GM18870 (cell line): ENCODE data around the gene NDUFB1.

Experiments used
- ATAC-seq: cut with Tn5 transposase; IDR thresholded peaks from one replicate; pipeline ENCODE4 v1.9.1; 2021; ENCODE audit warnings: moderate library complexity; ENCODE audit not compliant: unreplicated experiment

NDUFB1 gene

GRCh38 chr14:92121670-92122350, at the start of gene NDUFB1, which contains the start of gene CPSF2:
TSS of gene NDUFB1 (minus strand) at chr14:92121706. CDS start at chr14:92117637, 4,069 bp downstream.
TSS of gene CPSF2 (plus strand) at chr14:92121969. CDS start at chr14:92130985, 9,016 bp downstream.
- peak; percentile 70 for ATAC-seq

GRCh38 chr14:92164958-92165357, 43.5 kb upstream of the NDUFB1 start:
- ATAC-seq: no peak

- ATAC-seq: no peak
Measured at GRCh38 chr14:92161521-92161920, 40.0 kb upstream of the NDUFB1 start.

- ATAC-seq: no peak
Measured at GRCh38 chr14:92160619-92161018, 39.1 kb upstream of the NDUFB1 start.

- no peak for ATAC-seq
Measured at GRCh38 chr14:92154283-92154942, 32.9 kb upstream of the NDUFB1 start.

GRCh38 chr14:92153581-92153980, 32.1 kb upstream of the NDUFB1 start:
- ATAC-seq: no peak

GRCh38 chr14:92144708-92145107, 23.2 kb upstream of the NDUFB1 start:
- no peak for ATAC-seq

GRCh38 chr14:92143962-92144361, 22.5 kb upstream of the NDUFB1 start:
- no peak for ATAC-seq

GRCh38 chr14:92143309-92143708, 21.8 kb upstream of the NDUFB1 start:
- ATAC-seq: no peak

- no peak for ATAC-seq
Measured at GRCh38 chr14:92135269-92135668, 13.8 kb upstream of the NDUFB1 start.

- no peak for ATAC-seq
Measured at GRCh38 chr14:92134456-92134855, 12.9 kb upstream of the NDUFB1 start.

GRCh38 chr14:92122761-92123160, 1.3 kb upstream of the NDUFB1 start:
- ATAC-seq: no peak

- no peak for ATAC-seq
Measured at GRCh38 chr14:92122351-92122677, 808 bp upstream of the NDUFB1 start.

- ATAC-seq: no peak
Measured at GRCh38 chr14:92121207-92121669, 268 bp downstream of the NDUFB1 start.

- ATAC-seq: no peak
Measured at GRCh38 chr14:92109490-92109889, 12.0 kb downstream of the NDUFB1 start.

GRCh38 chr14:92108345-92109254, 12.9 kb downstream of the NDUFB1 start:
- no peak for ATAC-seq

- peak; percentile 60 for ATAC-seq
Measured at GRCh38 chr14:92106143-92106926, 15.2 kb downstream of the NDUFB1 start, which contains the start of gene ATXN3. TSS of gene ATXN3 (minus strand) at chr14:92106582. CDS start at chr14:92106552, 30 bp downstream.

- ATAC-seq: peak; percentile 16
Measured at GRCh38 chr14:92105893-92106142, 15.7 kb downstream of the NDUFB1 start.

GRCh38 chr14:92105073-92105892, 16.2 kb downstream of the NDUFB1 start:
- ATAC-seq: no peak
